H1 (cell line): Measurements from ENCODE around the gene DENND5B. TPM values are rescaled to one million over a fixed set of nuclear protein-coding genes. Genes with fewer than 3 reads are reported as not detected.

Experiments
- BCL11A ChIP-seq, 2 experiments: IDR thresholded peaks; one replicate each; pipeline ENCODE4 v1.6.1; 2011; ENCODE audit warnings: low read depth in 2 of 2, low read length in 2 of 2, mild to moderate bottlenecking in 2 of 2
- polyA plus RNA-seq, 7 experiments: library from polyadenylated mRNA; depleted of rRNA in 3 of 7; stranded (reverse) in 5 of 7; unstranded in 2 of 7; fragments of >200 nt in 5 of 7; fragments of 200-250 nt in 2 of 7; gene quantifications; 1 replicate in 5 of 7; 2 replicates in 1 of 7; 4 replicates in 1 of 7; pipeline versions ENCODE4 v1.2.1 to v1.2.3, GENCODE V29; 2011 to 2013; ENCODE audit warnings: missing spikeins in 2 of 7, mixed read lengths in 2 of 7
- total RNA-seq: library from RNA; stranded (reverse); fragmentation: NEBNext Ultra II Directional; extraction: Animal tissue kit (Norgen Biotek cat#: 25700); gene quantifications from 2 replicates; pipeline ENCODE4 v1.2.1, GENCODE V29; 2021

The DENND5B gene
- total and polyA plus RNA-seq, 2 of the 8 experiments (the other 6 are each of a cell fraction or from before 2014, with no cell fraction given): 13.4 to 20.2 TPM

DNA sequence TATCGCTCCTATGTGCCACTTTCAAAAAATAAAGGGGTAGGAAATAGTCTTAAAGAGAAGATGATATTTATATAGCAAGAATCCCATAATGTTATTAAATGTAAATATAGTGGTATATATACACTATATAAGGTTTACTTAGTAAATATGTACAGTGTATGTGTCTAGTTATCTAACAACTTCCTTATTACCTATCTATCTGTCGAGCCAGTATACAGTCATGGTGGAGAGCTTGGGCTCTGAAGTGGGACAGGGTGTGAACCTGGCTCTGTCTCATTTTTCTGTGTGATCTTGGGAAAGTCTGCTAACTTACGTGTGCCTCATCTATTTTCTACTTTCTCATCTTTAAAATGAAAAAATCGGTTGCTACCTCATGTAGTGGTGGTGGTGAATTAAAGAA, 202.2 kb downstream of the DENND5B start (continued):
- no peak for TF ChIP-seq BCL11A (IDR thresholded peaks at IDR 0.05; ENCODE audit: low read depth in 2 of 2, low read length in 2 of 2)
